Glomerular visceral epithelial cell (primary cell): ENCODE results near the gene UIMC1.
"Not testable (repeated sequence)": the region's sequence is repeated elsewhere in the genome, so short reads cannot be mapped to it uniquely, and the experiment has no call there.

ENCODE experiments used
- DNase-seq: peaks from one replicate; pipeline ENCODE4 v3.0.0-alpha.2; 2016; ENCODE audit errors: extremely low spot score

The UIMC1 gene

GRCh38 chr5:176873011-176873410 is 133.6 kb downstream of the UIMC1 start:
- not testable (repeated sequence) for DNase-seq

GRCh38 chr5:176872586-176872985 is 134.0 kb downstream of the UIMC1 start:
- DNase-seq: not testable (repeated sequence)

DNA sequence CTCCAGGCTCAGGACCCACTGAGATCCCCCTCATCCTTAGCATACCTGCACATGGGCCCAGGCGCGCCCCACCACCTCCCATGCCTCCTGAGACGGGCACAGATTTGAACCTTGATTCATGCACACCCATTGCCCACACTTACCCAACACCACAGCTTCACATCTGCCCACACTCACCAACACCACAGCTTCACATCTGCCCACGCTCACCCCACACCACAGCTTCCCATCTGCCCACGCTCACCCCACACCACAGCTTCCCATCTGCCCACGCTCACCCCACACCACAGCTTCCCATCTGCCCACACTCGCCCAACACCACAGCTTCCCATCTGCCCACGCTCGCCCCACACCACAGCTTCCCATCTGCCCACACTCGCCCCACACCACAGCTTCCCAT is 135.9 kb downstream of the UIMC1 start:
- not testable (repeated sequence) for DNase-seq

DNA sequence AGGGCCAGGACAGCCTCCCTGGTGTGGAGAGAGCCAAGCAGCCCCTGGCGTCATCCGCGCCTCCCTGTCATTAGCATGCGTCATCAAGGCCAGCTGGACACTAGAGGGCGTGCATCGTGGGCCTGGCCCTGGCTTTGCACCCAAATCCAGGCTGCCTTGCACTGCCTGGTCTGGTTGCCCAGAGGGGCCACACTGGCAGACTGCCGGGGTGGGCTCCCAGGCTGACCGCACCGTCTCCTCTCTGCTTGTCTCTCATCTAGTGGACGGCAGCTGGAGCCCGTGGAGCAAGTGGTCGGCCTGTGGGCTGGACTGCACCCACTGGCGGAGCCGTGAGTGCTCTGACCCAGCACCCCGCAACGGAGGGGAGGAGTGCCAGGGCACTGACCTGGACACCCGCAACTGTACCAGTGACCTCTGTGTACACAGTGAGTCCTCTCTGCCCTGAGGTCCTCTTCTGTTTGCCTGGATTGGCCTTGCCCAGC is 136.4 kb downstream of the UIMC1 start:
- peak; percentile 48 for DNase-seq

- DNase-seq: no peak
Observed at GRCh38 chr5:176869501-176870109, 137.0 kb downstream of the UIMC1 start.

- DNase-seq: no peak
Observed at GRCh38 chr5:176868731-176869130, 137.8 kb downstream of the UIMC1 start.

GRCh38 chr5:176868126-176868525 is 138.5 kb downstream of the UIMC1 start:
- no peak for DNase-seq

DNA sequence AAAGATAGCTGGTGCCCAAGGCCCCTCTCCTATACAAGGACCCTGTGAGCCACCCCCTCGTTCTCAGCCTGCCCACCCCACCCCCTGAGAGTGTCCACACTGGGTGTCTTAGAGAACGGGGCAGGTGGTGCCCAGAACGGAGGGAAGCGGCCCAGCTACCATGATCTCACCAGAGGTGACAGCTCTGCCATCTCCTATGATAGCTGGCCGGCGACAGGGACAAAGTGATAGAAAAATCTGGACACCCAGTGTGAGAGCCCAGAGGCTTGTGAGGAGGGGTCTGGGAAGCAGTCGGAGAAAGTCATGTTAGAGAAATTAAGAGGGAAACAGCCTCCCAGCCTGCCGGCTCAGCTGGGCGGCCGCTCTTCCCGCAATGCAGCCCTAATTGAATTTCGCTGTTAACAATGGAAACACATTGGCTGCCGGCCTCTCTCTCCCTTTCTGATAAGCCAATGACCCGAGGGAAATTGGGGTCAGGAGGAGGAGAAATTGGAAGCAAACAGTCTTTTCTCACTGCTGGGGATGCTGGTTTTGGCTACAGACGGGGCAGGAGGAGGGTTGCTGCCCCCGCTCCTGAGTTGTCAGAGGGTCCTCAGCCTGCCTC is 139.8 kb downstream of the UIMC1 start:
- no peak for DNase-seq

DNA sequence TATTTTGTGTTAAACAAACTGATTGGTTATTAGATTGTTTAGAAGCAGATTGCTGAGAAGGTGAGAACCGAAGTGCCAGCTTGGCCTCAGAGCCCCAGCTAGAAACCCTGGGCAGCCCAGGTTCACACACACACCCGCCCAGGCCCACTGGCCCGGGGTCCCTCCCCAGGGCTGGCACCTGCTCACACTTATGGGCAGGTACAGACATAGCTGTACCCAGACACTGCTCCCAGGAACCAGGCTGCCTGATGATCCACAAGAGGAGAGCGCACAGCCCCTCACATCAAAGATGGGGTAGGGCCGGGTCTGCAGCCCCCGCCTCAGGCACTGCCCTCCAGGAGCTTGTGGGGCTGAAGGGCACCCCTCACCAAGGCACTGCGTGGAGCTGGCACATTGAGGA is 140.6 kb downstream of the UIMC1 start:
- no peak for DNase-seq

GRCh38 chr5:176864755-176865154 is 141.8 kb downstream of the UIMC1 start:
- DNase-seq: no peak

DNA sequence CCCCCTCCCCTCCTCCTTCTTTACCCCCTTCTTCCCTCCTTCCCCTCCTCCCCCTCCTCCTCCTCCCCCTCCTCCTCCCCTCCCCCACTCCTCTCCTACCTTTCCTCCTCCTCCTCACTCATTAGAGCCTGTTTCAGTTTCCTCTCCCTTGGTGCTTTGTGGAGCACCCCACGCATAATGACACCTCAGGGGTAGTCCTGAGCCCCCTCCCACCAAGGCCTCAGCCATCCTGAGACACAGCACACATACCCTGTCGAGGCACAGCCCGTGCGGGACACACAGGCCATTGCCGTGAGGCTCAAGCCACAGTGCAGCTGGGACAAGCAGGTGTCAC is 142.8 kb downstream of the UIMC1 start:
- DNase-seq: no peak

- DNase-seq: no peak
Observed at GRCh38 chr5:176863041-176863764, 143.4 kb downstream of the UIMC1 start.

GRCh38 chr5:176862330-176862995 is 144.1 kb downstream of the UIMC1 start:
- DNase-seq: no peak

- no peak for DNase-seq
Observed at GRCh38 chr5:176861276-176861675, 145.3 kb downstream of the UIMC1 start.

DNA sequence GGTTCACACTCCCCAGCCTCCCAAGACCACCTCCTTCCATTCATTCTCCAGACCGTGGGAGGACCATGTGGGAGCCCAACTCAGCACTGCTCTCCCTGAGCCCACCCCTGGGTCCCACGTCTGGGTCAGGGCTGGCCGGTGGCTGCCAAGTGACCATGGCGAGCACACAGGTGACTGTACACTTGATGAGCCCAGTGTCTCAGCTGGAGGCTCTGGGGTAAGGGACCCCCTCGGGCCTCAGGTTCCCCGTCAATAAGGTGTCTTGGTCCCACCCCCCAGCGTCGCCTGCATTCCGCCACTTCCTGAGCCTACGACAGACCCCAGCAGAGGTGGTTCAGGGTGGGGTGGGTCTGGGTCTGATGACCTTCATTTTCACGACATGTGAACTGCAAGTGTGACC is 146.2 kb downstream of the UIMC1 start:
- DNase-seq: no peak

GRCh38 chr5:176859916-176860315 is 146.7 kb downstream of the UIMC1 start:
- DNase-seq: no peak

- no peak for DNase-seq
Observed at GRCh38 chr5:176857894-176858273, 148.7 kb downstream of the UIMC1 start.

- DNase-seq: no peak
Observed at GRCh38 chr5:176857216-176857893, 149.2 kb downstream of the UIMC1 start.

DNA sequence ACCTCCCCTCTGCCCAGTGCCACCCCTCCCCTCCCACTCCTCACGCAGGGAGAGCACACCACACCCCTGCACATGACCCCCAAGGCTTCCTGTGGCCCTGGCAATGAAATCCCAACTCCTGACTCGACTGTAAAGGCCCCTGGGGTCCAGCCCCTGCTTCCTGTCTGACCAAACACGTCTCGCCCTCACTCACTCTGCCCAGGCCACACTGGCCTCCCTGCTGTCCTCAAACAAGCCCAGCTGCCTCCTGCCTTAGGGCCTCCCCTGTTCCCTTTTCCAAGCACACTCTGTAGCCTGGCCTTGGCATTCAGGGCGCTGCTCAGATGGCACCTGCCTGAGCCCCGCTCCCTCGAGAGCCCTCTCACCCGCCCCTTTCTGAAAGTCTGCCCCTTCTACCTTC is 149.8 kb downstream of the UIMC1 start:
- DNase-seq: no peak

DNA sequence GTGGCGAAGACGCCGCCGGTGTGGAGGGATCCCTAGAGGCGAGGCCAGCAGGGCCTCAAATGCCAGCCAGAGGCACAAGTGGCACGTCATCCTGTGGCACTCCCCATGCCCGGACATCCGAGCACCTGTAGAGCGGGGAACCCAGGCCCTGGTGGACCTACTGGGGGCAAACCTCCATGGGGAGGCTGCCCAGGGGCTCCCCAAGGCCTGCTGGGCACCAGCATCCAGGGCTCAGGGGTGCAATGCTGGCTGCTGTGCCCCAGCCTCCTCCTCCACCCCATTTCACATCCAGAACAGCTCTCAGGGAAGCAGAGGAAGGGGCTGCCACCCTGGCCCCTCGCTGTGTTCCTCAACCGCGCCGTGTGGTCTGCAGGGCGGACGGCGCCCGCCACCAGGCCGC is 151.0 kb downstream of the UIMC1 start:
- no peak for DNase-seq
